Activated CD8-positive, alpha-beta memory T cell treated with anti-CD3 and anti-CD28 coated beads for 36 hours (primary cell): Measurements from ENCODE around the gene OR10G2. TPM values are rescaled to one million over a fixed set of nuclear protein-coding genes. Genes with fewer than 3 reads are reported as not detected.
"Not testable (repeated sequence)": the region's sequence is repeated elsewhere in the genome, so short reads cannot be mapped to it uniquely, and the experiment has no call there.

ENCODE experiments used
- CTCF ChIA-PET: fragments of 350-600 bp; sonication (Branson Sonifier 250); formaldehyde crosslinking; loops from one replicate; lab custom pipeline; 2021; ENCODE audit warnings: antibody characterized with exemption; lab: Charles Lee
- POLR2A ChIA-PET: fragments of 350-600 bp; sonication (Branson Sonifier 250); formaldehyde crosslinking; loops from one replicate; lab custom pipeline; 2021; ENCODE audit warnings: antibody characterized with exemption; lab: Charles Lee
- total RNA-seq, 2 experiments: library from RNA; stranded (reverse); gene quantifications; one replicate each; pipeline ENCODE4 v1.2.3, GENCODE V29; 2021

The OR10G2 gene
- not detected for total RNA-seq

- ChIA-PET CTCF (no interaction called here), POLR2A (no interaction called here)
Observed at GRCh38 chr14:21634840-21635239, at the start of gene OR10G2. Gene OR10G2 (minus strand): TSS chr14:21634940. CDS start chr14:21634842, 98 bp downstream.

DNA sequence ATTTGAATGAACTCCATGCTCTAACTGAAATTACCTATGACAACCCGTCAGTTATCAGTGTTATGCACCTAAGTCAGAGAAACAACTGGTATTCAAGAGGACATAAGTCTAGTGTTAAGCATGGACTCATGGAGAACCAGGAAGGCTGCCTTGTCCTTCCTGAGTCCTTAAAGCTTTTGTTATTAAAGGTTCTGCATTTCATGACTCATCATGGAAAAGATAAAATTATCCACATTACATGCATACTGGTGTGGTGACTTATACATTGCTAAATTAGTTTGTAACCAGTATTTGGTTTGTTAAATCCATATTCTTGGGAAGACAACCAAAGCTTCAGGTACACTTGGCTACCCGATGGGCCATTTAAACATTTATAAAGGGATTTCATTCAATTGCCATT is 45.3 kb upstream of the OR10G2 start:
- ChIA-PET CTCF (no interaction called here), POLR2A (no interaction called here)

DNA sequence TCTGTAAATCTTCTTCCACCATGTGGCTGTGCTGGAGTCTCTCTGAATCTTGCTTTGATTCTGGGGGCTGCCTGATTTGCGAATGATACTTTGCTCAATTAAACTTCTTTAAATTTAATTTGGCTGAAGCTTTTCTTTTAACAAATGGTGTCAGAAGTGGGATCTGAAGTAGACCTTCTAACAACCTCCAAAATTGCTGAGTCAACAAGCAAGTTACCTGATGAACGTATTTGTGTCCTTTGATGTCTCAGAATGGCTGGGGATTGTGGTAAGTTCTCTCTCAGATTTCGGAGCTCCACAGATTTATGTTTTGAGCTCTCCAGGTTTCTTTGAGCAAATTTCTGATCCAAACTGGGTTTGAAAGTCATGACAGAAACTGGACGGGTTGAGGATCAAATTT is 40.8 kb upstream of the OR10G2 start:
- CTCF ChIA-PET, result no interaction called here
- POLR2A ChIA-PET, result no interaction called here

GRCh38 chr14:21673718-21674117 is 39.0 kb upstream of the OR10G2 start, which contains the start of gene OR4E1:
Gene OR4E1 (minus strand): TSS chr14:21673818. CDS start chr14:21670935, 2,883 bp downstream.
- CTCF ChIA-PET, result no interaction called here
- POLR2A ChIA-PET, result no interaction called here

DNA sequence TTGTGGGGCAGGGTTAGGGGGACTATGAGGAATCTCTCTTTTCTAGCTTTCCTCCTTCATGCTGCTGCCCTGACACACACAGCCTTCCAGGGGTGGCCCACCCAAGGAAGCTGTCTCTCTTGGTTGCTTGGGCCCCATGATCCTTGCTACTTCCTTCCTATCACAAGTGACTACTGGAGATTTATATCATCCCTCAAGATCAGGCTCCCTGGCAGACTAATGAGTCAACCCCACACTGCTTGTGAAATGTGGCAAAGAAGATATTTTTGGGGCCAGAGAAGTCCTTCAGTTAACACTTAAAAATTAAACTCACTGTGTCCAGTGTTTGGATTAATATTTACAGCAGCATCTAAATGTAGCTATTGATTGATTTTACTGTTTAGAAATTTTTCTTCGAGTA is 37.4 kb upstream of the OR10G2 start:
- ChIA-PET POLR2A (no interaction called here), CTCF (no interaction called here)

DNA sequence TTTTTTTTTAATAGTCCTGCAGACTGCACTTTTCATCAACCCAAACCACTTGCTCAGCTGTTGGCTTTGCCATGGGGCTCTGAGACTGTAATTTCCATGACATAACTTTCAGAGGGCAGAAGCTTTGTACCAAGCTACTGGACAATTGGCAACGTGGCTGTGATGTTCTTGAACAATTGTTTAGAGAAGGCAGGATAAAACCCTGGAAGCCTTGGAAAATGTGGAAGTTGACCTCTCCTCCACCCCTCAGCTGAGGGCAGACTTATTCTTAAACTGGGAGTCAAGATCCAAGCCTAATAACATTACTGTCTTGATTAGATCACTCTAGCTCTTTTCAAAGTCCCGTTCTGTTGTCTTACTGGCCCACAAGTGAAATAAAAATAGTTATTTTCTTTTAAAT is 36.6 kb upstream of the OR10G2 start:
- POLR2A ChIA-PET, result no interaction called here

DNA sequence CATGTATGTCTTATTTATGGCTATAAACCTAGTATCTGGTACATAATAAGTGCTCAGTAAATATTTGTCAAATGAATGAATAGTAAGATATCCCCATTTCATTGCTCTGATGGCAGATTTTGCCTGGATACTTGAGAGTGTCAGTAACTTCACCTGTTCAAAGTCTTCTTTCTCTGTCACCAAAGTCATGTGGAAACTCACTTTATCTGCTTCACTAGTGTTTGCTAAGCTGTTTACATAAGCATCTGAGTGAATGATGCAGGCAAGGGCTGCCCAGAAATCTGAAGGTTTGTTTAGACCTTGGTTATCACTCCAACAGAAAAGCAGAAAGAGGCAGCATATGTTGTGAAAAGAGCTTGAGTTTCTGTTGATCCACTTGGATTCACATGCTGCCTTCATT is 34.5 kb upstream of the OR10G2 start:
- ChIA-PET CTCF (interaction anchor here (1.3 kb wide), 1 partner anchor 26 kb away, joined by 3 read pairs; no protein-coding TSS in a partner anchor), POLR2A (no interaction called here)

More for the DNA sequence above, 36.6 kb upstream of the OR10G2 start:
- CTCF ChIA-PET, result interaction anchor here (1.2 kb wide), 1 partner anchor 40 kb away, joined by 3 read pairs; no protein-coding TSS in a partner anchor

DNA sequence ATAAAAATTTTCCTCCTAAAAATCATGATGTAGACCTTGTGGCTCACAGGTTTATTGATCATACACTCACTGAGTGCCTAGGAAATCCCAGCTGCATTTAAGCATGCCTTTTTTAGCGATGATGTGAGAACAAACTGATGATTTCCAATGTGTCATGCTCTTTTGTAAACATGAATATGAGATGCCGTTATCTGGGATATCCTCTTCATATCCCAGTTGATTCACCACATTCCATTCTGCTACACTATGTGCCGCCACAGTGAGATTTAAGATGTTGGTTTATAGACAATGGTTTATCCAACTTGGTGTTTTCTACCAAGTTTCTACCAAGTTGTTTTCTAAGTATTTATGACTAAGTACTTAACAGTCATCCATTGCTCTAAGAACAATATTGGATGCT is 33.6 kb upstream of the OR10G2 start:
- ChIA-PET CTCF (interaction anchor here (1.3 kb wide), 1 partner anchor 25 kb away, joined by 3 read pairs; no protein-coding TSS in a partner anchor), POLR2A (no interaction called here)

- POLR2A ChIA-PET, result no interaction called here
- CTCF ChIA-PET, result no interaction called here
Observed at GRCh38 chr14:21656980-21657379, 22.2 kb upstream of the OR10G2 start.

- CTCF ChIA-PET, result no interaction called here
- POLR2A ChIA-PET, result no interaction called here
Observed at GRCh38 chr14:21654215-21654614, 19.5 kb upstream of the OR10G2 start.

- POLR2A ChIA-PET, result no interaction called here
- CTCF ChIA-PET, result no interaction called here
Observed at GRCh38 chr14:21653331-21653885, 18.7 kb upstream of the OR10G2 start, which contains the start of gene OR4E2. Gene OR4E2 (plus strand): TSS chr14:21653835. CDS start chr14:21665083, 11,248 bp downstream.

DNA sequence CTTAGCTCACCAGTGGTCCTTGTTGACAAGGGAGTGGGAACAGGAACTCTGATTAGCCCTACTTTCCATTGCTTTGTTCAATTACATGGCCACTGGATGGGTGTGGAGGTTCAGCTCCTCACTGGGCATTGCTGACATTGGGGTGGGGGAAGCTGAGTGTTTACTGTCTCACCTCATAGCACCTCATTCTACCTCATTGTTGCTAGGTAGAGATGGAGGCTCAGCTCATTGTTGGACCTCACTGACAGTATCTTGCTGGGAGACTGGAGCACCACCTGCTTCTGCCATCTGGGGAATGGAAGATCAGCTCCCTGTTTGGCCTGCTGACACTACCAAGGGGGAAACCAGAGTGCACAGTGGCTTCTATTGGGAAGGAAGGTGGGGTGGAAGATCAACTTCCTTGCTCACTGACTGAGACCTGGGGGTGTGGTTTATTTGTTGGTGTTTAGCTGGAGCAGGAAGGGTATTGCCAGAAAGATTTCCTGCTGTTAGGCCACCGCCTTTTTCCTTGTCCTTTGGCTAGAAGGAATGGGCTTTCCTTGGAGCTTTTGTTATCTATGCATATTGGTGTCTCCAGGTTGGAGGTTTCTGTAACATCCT is 17.6 kb upstream of the OR10G2 start:
- CTCF ChIA-PET, result no interaction called here
- POLR2A ChIA-PET, result no interaction called here

- POLR2A ChIA-PET, result no interaction called here
- CTCF ChIA-PET, result no interaction called here
Observed at GRCh38 chr14:21647380-21647779, 12.6 kb upstream of the OR10G2 start.

DNA sequence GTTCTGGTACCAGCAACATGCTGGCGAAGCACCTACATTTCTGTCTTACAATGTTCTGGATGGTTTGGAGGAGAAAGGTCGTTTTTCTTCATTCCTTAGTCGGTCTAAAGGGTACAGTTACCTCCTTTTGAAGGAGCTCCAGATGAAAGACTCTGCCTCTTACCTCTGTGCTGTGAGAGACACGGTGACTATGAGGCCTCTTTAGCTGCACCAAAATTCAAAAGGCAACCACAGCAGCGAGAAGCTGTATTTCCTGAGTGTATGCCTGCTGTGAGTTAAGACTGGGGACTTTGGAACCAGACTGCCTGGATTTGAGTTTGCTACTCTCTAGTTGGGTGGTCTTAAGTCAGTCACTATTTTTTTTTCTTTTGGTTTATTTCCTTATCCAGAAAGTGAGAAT is 8.7 kb upstream of the OR10G2 start:
- ChIA-PET POLR2A (interaction anchor here (0.8 kb wide), 2 partner anchors 864 to 873 kb away, joined by 3 read pairs; no protein-coding TSS in a partner anchor), CTCF (interaction anchor here (1.2 kb wide), 1 partner anchor 25 kb away, joined by 3 read pairs; no protein-coding TSS in a partner anchor)

GRCh38 chr14:21642683-21643082 is 7.9 kb upstream of the OR10G2 start:
- CTCF ChIA-PET, result interaction anchor here (0.6 to 1.2 kb wide), 3 partner anchors 26 to 913 kb away, joined by 3 to 15 read pairs (median 3); no protein-coding TSS in a partner anchor
- POLR2A ChIA-PET, result interaction anchor here (0.7 to 0.8 kb wide), 3 partner anchors 864 to 914 kb away, joined by 3 to 6 read pairs (median 3); no protein-coding TSS in a partner anchor

- ChIA-PET CTCF (no interaction called here), POLR2A (no interaction called here)
Observed at GRCh38 chr14:21631084-21631483, 3.7 kb downstream of the OR10G2 start.

DNA sequence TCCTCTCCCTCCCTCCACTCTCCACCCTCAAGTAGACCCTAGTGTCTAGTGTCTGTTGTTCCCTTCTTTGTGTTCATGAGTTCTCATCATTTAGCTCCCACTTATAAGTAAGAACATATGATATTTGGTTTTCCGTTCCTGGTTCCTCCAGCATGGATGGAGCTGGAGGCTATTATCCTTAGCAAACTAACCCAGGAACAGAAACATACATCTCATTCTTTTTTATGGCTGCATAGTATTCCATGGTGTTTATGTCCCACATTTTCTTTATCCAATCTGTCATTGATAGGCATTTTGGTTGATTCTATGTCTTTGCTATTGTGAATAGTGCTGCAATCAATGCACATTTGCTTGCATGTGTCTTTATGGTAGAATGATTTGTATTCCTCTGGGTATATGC is 4.2 kb downstream of the OR10G2 start:
- CTCF ChIA-PET, POLR2A ChIA-PET: not testable (repeated sequence)

GRCh38 chr14:21626491-21627230 is 8.1 kb downstream of the OR10G2 start:
- ChIA-PET POLR2A (no interaction called here), CTCF (no interaction called here)

GRCh38 chr14:21617614-21618013 is 17.1 kb downstream of the OR10G2 start:
- CTCF ChIA-PET, result no interaction called here

GRCh38 chr14:21614240-21614639 is 20.5 kb downstream of the OR10G2 start:
- CTCF ChIA-PET, result no interaction called here

More at GRCh38 chr14:21617614-21618013, 17.1 kb downstream of the OR10G2 start:
- POLR2A ChIA-PET, result no interaction called here

More at GRCh38 chr14:21614240-21614639, 20.5 kb downstream of the OR10G2 start:
- POLR2A ChIA-PET, result no interaction called here
